GM23338 (cell line): ENCODE results near the gene NEFH.

Experiments
- EZH2 ChIP-seq: fragments of 200-600 bp; sonication (generic); IDR thresholded peaks from one replicate; pipeline ENCODE4 v1.8.0; 2017; ENCODE audit warnings: antibody characterized with exemption, mild to moderate bottlenecking, low read depth; ENCODE audit not compliant: unreplicated experiment
- TF ChIP-seq, protein P1 (sequence below), 2 experiments: fragments of 200-600 bp in 1 of 2; sonication (generic) in 1 of 2; conservative IDR thresholded peaks; 2 replicates each; pipeline versions ENCODE4 v1.5.1 to v1.6.1; 2016 to 2017; ENCODE audit warnings: antibody characterized with exemption in 2 of 2, low read depth in 2 of 2, mild to moderate bottlenecking in 2 of 2, moderate library complexity in 1 of 2

DNA sequence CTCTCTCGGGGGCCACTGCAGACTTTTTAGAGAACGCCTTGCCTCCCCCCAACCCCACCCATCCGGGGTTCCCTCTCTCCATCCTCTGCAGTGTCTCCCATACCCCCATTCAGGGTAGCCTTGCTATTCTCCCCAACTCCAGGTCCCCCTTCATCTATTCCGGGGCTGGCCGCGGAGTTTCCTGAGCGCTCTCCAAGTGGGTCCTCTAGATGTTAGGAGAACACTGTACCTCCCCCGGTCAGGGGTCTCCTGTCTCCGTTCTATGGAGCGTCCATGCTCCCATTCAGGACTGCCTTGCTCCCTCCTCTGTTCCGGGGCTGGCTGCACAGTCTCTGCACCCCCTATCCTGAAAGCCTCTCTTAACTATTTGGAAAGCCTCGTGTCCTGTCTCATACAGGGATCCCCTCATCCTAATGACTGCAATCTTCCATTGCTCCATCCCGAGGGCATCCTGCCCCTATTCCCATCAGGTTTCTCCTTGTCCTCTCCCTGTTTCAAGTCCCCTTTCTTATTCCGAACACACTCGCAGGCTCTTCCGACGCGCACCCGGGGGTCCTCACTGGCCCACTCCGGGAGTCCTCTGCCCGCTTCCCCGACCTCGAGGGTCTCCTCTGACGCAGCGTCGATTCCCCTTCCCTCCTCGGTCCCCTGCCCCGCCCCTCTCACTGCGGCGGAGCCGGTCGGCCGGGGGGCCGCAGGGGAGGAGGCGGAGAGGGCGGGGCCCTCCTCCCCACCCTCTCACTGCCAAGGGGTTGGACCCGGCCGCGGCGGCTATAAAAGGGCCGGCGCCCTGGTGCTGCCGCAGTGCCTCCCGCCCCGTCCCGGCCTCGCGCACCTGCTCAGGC lies at the start of gene NEFH:
- TF ChIP-seq, protein P1, sequence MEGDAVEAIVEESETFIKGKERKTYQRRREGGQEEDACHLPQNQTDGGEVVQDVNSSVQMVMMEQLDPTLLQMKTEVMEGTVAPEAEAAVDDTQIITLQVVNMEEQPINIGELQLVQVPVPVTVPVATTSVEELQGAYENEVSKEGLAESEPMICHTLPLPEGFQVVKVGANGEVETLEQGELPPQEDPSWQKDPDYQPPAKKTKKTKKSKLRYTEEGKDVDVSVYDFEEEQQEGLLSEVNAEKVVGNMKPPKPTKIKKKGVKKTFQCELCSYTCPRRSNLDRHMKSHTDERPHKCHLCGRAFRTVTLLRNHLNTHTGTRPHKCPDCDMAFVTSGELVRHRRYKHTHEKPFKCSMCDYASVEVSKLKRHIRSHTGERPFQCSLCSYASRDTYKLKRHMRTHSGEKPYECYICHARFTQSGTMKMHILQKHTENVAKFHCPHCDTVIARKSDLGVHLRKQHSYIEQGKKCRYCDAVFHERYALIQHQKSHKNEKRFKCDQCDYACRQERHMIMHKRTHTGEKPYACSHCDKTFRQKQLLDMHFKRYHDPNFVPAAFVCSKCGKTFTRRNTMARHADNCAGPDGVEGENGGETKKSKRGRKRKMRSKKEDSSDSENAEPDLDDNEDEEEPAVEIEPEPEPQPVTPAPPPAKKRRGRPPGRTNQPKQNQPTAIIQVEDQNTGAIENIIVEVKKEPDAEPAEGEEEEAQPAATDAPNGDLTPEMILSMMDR (conservative IDR thresholded peaks at IDR 0.05; ENCODE audit: low read depth in 2 of 2): no peak
- peak; percentile 36 for TF ChIP-seq EZH2
